Inferior parietal cortex (tissue), 1 donor: Measurements from ENCODE around the gene GATA2.

ENCODE experiments used
- DNase-seq: peaks from one replicate; pipeline ENCODE4 v3.0.0-alpha.2; 2016; ENCODE audit errors: extremely low spot score

The GATA2 gene

DNA sequence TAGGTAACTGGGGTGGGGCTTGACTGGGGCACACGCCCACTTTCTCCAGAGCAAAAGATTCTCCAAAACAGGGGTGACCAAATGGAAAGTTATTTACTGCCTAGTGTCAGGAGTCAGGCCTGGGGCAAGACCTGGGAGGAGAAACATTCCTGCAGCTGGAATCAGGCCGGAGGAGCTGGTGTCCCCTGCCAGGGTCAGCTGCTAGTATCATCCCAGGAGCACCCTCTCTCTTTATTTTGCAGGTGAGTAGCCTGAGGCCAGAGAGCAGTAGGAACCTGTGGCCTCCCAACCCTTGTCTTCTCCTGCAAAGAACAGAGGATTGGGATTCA, 59.2 kb downstream of the GATA2 start:
- no peak for DNase-seq

DNA sequence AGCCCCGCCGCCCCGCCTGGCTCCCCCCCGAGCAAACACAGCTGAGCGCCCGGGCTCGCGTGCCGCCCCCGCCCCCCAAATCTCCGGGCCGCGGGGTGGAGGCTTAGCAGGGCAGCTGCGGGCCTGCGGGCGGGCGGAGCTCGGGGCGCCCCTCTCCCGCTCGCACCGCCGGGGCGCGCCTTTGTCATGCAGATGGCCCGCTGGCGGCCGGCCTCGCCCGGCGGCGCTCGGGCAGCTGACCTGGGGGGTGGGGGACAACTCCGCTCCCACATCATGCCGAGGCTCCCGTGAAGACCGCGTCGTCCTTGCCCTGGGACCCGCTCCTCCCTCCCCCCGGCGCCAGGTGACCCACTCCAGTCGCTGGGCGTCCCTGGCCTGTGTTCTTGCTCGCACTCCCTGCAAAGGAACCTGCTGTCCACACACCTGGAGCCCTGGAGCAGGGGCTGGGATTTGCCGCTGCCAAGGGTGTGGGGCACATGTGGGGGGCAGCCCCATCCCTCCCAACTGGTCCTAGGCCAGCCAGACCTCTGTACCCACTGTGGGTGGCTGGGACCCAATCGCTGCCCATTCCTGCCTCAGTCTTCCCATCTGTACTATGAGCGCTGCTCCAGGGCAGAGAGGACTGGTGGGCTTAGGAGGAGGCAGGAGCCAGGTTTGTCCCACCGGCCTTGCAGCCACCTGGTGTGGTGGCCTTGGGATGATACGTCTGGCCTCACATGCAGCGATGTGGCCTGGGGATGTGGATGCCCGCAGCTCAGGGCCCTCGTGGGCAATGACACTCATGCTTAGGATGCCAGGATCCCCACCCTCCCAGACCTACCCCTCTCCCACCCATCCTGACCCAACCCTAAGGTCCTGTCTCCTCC, 59.8 kb downstream of the GATA2 start:
- no peak for DNase-seq

DNA sequence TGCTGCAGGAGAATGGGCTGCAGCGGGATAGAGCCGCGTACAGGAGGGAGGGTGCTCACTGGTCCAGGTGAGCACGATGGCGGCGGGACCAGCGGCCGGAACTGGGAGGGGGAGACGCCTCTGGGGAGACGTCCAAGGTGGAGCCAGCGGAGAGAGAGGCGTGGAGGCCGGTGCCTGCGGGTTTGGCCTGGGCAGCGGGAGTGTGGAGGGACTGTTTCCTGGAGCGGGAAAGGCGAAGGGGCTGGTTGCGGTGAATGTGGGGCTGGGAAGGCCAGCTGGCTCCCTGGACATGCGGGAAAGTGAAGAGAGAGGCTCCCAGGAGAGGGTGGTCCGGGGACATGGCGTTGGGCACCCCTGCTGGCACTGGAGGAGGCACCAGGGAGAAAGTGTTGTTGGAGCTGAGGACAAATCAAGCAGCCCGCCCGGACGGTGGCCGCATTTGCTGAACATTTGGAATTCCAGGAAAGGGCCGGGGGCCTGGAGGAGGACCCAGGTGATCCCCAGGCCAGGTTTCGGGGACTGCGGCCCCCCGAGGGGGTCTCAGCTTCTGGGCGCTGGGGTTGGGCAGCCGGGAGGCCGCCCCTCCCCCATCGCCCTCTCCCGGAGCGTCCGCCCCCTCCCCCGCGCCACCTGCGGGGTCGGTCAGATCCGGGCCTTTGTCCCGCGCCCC, 60.6 kb downstream of the GATA2 start:
- DNase-seq, result no peak

DNA sequence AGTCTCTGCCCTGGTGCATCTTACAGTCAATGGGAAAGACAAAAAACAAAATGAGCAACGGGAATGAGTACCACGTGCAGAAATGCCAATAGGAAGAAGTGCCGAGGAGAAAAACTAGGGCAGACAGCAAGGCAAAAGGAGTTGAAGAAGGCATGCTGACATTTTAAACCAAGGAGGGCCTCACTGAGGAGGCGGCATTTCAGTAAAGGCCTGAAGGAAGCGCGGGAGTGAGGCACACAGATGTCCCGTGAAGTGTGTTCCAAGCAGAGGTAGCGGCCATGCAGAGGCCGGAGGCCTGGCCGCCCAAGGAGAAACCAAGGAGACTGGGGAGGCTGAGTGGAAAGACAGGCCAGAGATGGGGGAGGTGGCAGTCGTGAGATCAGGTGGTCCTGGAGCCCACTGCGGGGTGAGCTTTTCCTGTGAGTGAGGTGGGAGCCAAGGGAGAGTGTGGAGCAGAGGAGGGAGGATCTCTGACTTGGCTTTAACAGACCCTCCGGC, 61.1 kb downstream of the GATA2 start:
- no peak for DNase-seq

DNA sequence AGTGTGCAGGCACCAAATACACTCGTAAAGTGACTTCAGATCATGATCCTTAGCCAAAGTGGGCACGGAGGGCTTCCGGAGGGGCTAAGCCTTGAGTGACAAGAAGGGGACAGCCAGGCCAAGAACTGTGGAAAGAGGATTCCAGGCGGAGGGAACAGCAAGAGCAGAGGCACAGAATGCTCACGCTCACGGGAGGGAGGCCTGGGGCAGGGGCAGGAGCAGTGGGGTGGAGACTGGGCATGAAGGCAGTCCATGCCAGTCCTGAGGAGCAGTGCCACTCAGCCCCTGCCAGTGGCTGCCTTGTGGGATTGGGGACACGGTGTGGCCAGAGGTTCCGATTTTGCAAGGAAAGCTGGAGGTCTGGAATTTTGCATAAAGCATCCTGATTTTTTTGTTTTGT, 62.3 kb downstream of the GATA2 start:
- no peak for DNase-seq

DNA sequence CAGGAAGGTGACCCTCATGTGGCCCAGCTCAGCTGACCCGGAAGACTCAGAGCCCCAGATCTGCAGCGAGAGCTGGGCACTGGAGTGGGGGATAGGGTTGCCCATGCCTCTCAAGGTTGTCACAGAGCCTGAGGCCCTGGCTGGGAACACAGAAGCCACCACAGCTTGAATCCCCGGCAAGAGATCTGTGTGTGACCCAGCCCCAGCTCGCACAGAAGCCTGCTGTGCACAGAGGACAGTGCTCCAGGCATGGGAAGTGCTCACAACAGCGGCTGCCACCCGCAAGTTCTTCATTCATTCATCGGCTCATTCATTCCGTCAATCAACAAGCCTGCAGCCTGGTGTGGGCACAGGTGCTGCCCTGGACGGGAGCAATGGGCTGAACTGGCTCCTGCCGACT, 62.7 kb downstream of the GATA2 start:
- no peak for DNase-seq

DNA sequence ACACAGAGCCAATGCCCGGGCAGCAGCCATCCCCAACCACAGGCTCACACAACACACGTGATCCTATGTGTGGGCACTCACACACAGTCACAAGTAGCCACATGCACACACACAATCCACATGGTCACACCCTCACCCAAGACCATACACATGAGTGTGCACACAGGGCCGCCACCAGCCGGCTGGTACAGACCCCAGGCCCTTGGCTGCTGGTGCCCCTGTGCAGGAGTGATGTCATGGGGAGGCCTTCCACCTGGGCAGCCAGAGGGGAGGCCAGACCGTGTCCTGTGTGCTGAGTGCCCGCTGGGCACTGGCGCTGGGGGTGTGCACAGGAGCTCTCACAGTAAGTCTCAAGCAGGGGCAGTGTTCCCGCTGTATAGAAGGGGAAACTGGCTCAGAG, 63.2 kb downstream of the GATA2 start:
- DNase-seq, result no peak
